DOHH2 (cell line): Measurements from ENCODE around the gene NXPH4.

Experiments
- EZH2phosphoT487 ChIP-seq: fragments of 200-600 bp; sonication (generic); IDR thresholded peaks from 2 replicates; pipeline ENCODE4 v1.6.1; 2017; ENCODE audit warnings: borderline replicate concordance, mild to moderate bottlenecking, antibody characterized with exemption, low read length, moderate library complexity, mixed read lengths
- TF ChIP-seq, protein P1 (sequence below): fragments of 200-600 bp; sonication (generic); IDR thresholded peaks from one replicate; pipeline ENCODE4 v1.5.1; 2014; ENCODE audit warnings: antibody characterized with exemption, mild to moderate bottlenecking, low read depth, low read length; ENCODE audit not compliant: poor library complexity, severe bottlenecking

DNA sequence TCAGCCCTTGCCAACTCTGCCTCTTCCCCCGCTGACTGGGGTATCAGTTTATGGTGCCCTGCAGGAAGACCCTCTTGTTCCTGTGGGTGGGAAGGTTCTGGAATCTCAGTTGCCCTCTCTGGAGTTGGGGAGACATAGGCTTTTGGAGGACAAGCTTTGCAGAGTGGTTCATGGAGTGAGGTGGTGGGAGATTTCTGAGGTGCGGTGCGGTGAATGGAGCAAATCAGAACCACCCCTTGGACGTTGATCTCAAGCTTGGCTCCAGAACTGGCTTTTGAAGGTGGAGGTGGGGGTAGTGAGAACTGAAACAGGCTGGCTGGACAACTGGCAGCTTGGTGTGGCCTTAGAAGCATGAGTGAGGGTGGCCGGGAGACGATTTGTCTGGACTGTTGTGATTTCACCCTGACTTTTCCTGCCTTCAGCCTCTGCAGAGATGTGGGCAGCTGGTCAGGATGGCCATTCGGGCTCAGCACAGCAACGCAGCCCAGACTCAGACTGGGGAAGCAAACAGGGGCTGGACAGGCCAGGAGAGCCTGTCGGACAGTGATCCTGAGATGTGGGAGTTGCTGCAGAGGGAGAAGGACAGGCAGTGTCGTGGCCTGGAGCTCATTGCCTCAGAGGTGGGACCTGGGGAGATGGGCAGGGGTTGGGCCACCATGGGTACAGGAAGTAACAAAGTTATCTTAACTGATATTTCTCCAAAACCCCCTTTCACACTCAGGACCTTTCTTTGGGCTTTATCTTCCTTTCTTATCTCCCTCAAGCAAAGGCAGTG is 14.0 kb downstream of the NXPH4 start:
- TF ChIP-seq, protein P1, sequence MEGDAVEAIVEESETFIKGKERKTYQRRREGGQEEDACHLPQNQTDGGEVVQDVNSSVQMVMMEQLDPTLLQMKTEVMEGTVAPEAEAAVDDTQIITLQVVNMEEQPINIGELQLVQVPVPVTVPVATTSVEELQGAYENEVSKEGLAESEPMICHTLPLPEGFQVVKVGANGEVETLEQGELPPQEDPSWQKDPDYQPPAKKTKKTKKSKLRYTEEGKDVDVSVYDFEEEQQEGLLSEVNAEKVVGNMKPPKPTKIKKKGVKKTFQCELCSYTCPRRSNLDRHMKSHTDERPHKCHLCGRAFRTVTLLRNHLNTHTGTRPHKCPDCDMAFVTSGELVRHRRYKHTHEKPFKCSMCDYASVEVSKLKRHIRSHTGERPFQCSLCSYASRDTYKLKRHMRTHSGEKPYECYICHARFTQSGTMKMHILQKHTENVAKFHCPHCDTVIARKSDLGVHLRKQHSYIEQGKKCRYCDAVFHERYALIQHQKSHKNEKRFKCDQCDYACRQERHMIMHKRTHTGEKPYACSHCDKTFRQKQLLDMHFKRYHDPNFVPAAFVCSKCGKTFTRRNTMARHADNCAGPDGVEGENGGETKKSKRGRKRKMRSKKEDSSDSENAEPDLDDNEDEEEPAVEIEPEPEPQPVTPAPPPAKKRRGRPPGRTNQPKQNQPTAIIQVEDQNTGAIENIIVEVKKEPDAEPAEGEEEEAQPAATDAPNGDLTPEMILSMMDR: no peak
- TF ChIP-seq EZH2phosphoT487: no peak
